Endothelial cell of umbilical vein (primary cell): ENCODE results near the gene DIAPH2. TPM values are rescaled to one million over a fixed set of nuclear protein-coding genes. Genes with fewer than 3 reads are reported as not detected.

Experiments
- BruUV-seq: library from RNA; stranded (reverse); fragments of 400-500 nt; replicated peaks from 2 replicates; lab custom pipeline; 2021; lab: Mats Ljungman, UMichigan
- CTCF ChIA-PET: fragments of 300-600, 350-600 bp; sonication (Branson Sonifier 250); formaldehyde crosslinking; loops from one replicate; lab custom pipeline; 2021; ENCODE audit warnings: antibody characterized with exemption, inconsistent platforms; lab: Charles Lee
- POLR2A ChIA-PET: fragments of 300-600, 350-600 bp; sonication (Branson Sonifier 250); formaldehyde crosslinking; loops from one replicate; lab custom pipeline; 2021; ENCODE audit warnings: antibody characterized with exemption, inconsistent platforms; lab: Charles Lee
- DNase-seq: peaks from one replicate; pipeline ENCODE4 v3.0.0-alpha.2; 2011; ENCODE audit warnings: low read depth, low spot score
- FAIRE-seq: peaks from 2 replicates; lab custom pipeline; 2011; peaks lifted over from hg19 to GRCh38; lab: Jason Lieb, UNC
- H2AFZ ChIP-seq: 2 replicates; pipeline ENCODE4 v1.6.0; 2012; ENCODE audit warnings: low read depth, low read length, control low read depth, inconsistent platforms
- H3K27ac ChIP-seq: 2 replicates; pipeline ENCODE4 v1.5.1; 2011; ENCODE audit warnings: low read depth, mild to moderate bottlenecking, control low read depth, low read length, moderate library complexity; ENCODE audit not compliant: insufficient read depth
- H3K27me3 ChIP-seq, 2 experiments: 2 replicates each; pipeline versions ENCODE4 v1.6.0 to v1.6.1; 2011; ENCODE audit warnings: low read length in 2 of 2, mixed read lengths in 1 of 2; ENCODE audit not compliant: control insufficient read depth in 2 of 2, insufficient read depth in 2 of 2
- H3K36me3 ChIP-seq, 2 experiments: 2 replicates in 1 of 2; 3 replicates in 1 of 2; pipeline ENCODE4 v1.5.1; 2011; ENCODE audit warnings: low read length in 2 of 2, mild to moderate bottlenecking in 1 of 2, moderate library complexity in 1 of 2; ENCODE audit not compliant: control insufficient read depth in 2 of 2, insufficient read depth in 2 of 2; ENCODE audit errors: extremely low read depth in 1 of 2
- H3K4me1 ChIP-seq: 3 replicates; pipeline ENCODE4 v1.5.1; 2011; ENCODE audit warnings: mild to moderate bottlenecking, low read length; ENCODE audit not compliant: control insufficient read depth, insufficient read depth; ENCODE audit errors: extremely low read depth
- H3K4me2 ChIP-seq: 2 replicates; pipeline ENCODE4 v1.6.1; 2011; ENCODE audit warnings: low read length, control low read depth, mixed read lengths; ENCODE audit not compliant: insufficient read depth
- H3K4me3 ChIP-seq, 3 experiments: fragments of 200-600 bp in 1 of 3; sonication (generic), shearing (Covaris generic) in 1 of 3; replicated peaks in 1 of 3; 2 replicates each; pipeline ENCODE4 v1.5.1; 2011 to 2016; ENCODE audit warnings: control low read depth in 3 of 3, low read length in 3 of 3, mild to moderate bottlenecking in 2 of 3, inconsistent platforms in 1 of 3, low read depth in 1 of 3, moderate library complexity in 1 of 3; ENCODE audit not compliant: insufficient read depth in 1 of 3
- H3K79me2 ChIP-seq: 2 replicates; pipeline ENCODE4 v1.6.0; 2012; ENCODE audit warnings: low read length, inconsistent platforms; ENCODE audit not compliant: control insufficient read depth, insufficient read depth
- H3K9ac ChIP-seq: replicated peaks from 2 replicates; pipeline ENCODE3; 2011; ENCODE audit warnings: low read length, control low read depth; ENCODE audit not compliant: insufficient read depth; ENCODE audit errors: extremely low read depth
- H3K9me1 ChIP-seq: replicated peaks from 3 replicates; pipeline ENCODE4 v1.6.0; 2011; ENCODE audit warnings: mild to moderate bottlenecking, low read length; ENCODE audit not compliant: control insufficient read depth, insufficient read depth; ENCODE audit errors: extremely low read depth
- H3K9me3 ChIP-seq: replicated peaks from 2 replicates; pipeline ENCODE4 v1.5.1; 2012; ENCODE audit warnings: low read length, inconsistent platforms; ENCODE audit not compliant: control insufficient read depth, insufficient read depth
- H4K20me1 ChIP-seq: replicated peaks from 2 replicates; pipeline ENCODE3; 2011; ENCODE audit warnings: mild to moderate bottlenecking, low read length; ENCODE audit not compliant: control insufficient read depth, insufficient read depth; ENCODE audit errors: extremely low read depth
- EZH2 ChIP-seq: IDR thresholded peaks from 2 replicates; pipeline ENCODE4 v1.6.1; 2012; ENCODE audit warnings: borderline replicate concordance, low read depth, mild to moderate bottlenecking, moderate library complexity, low read length, inconsistent platforms; ENCODE audit not compliant: severe bottlenecking
- FOS ChIP-seq: IDR thresholded peaks from 2 replicates; pipeline ENCODE4 v1.6.1; 2011; ENCODE audit warnings: mild to moderate bottlenecking, low read length, moderate library complexity, borderline replicate concordance; ENCODE audit not compliant: insufficient read depth
- GATA2 ChIP-seq: IDR thresholded peaks from 2 replicates; pipeline ENCODE4 v1.7.0; 2011; ENCODE audit warnings: low read depth, mild to moderate bottlenecking, moderate library complexity, mixed read lengths, low read length; ENCODE audit not compliant: insufficient read length, insufficient read depth
- JUN ChIP-seq: IDR thresholded peaks from 2 replicates; pipeline ENCODE4 v1.6.1; 2011; ENCODE audit warnings: borderline replicate concordance, low read depth; ENCODE audit not compliant: insufficient read length, insufficient read depth
- MYC ChIP-seq: IDR thresholded peaks from one replicate; pipeline ENCODE4 v1.6.1; 2011; ENCODE audit warnings: mild to moderate bottlenecking, low read depth, low read length
- POLR2A ChIP-seq: IDR thresholded peaks from 2 replicates; pipeline ENCODE4 v1.6.1; 2012; ENCODE audit warnings: low read depth, mild to moderate bottlenecking, control low read depth, low read length
- POLR2AphosphoS5 ChIP-seq: IDR thresholded peaks from 2 replicates; pipeline ENCODE4 v1.6.1; 2012; ENCODE audit warnings: low read depth, mild to moderate bottlenecking, control low read depth, low read length, moderate library complexity; ENCODE audit not compliant: insufficient read depth
- dilution Hi-C: fragments of 300-500 bp; cut with MboI; formaldehyde crosslinking; loops from one replicate; pipeline ENCODE4 v1.15.0; 2019; ENCODE audit warnings: low sequenced_read_pairs; ENCODE audit not compliant: extremely low pct_ligation_motif_present
- intact Hi-C: fragments of 100-400 bp; cut with micrococcal nuclease; formaldehyde crosslinking; loops from one replicate; pipeline ENCODE4 v1.10.0; 2022
- polyA plus RNA-seq, 4 experiments: library from polyadenylated mRNA; depleted of rRNA in 3 of 4; stranded (reverse) in 3 of 4; unstranded in 1 of 4; fragments of >200 nt; gene quantifications; 2 replicates each; pipeline versions ENCODE4 v1.2.1 to v1.2.3, GENCODE V29; 2011 to 2012; ENCODE audit warnings: missing spikeins in 1 of 4
- total RNA-seq: library from RNA; stranded (reverse); gene quantifications from 2 replicates; pipeline ENCODE4 v1.2.3, GENCODE V29; 2021
- TF ChIP-seq, protein P1 (sequence below), 2 donors: IDR thresholded peaks; 1 replicate in 1 of 2; 2 replicates in 1 of 2; pipeline ENCODE4 v1.5.1; 2011; ENCODE audit warnings: low read length in 2 of 2, mild to moderate bottlenecking in 2 of 2, moderate library complexity in 2 of 2, control low read depth in 1 of 2, inconsistent platforms in 1 of 2, low read depth in 1 of 2; ENCODE audit not compliant: insufficient read depth in 1 of 2; ENCODE audit errors: extremely low read depth in 1 of 2

The DIAPH2 gene
- total and polyA plus RNA-seq, 2 donors (not counting 3 experiments of a cell fraction or from before 2014, with no cell fraction given): 3.0 to 30.0 TPM

DNA sequence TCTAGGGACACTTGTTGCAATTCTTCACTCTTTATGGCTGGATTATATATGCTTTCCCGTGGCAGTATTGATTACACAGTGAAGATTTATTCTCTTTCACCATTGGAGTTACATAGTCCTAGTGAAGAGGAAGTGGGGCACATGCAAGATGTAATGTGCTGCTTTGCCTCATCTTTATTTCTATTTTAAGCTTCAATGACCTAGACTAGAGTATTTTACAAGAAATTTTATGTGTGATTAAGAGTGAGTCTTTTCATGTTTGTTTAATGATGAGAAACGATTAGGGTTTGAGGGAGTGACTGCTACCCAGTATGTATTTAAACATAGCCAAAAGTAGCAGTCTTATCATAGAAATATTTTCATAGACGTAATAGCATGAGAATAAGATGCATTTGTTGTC is 30.8 kb downstream of the DIAPH2 start:
- Histone ChIP-seq H3K4me1 (no peaks in the 10 kb centered on the region), H3K79me2 (peaks cover 42% of the 10 kb centered on the region), H3K9ac (no peak overlapping the region), H3K27me3 (no peaks in the 10 kb centered on the region), H3K36me3 (no peaks in the 10 kb centered on the region), H3K4me2 (no peak overlapping the region), H3K9me3 (no peaks in the 10 kb centered on the region), H3K4me3 (no peak overlapping the region), H3K9me1 (no peaks in the 10 kb centered on the region), H2AFZ (no peak overlapping the region), H3K27ac (no peak overlapping the region), H4K20me1 (no peaks in the 10 kb centered on the region)
- intact Hi-C loops: no loop called here
- TF ChIP-seq JUN (no peak), MYC (no peak), POLR2A (no peak), POLR2AphosphoS5 (no peak), GATA2 (no peak), FOS (no peak), EZH2 (no peak)
- TF ChIP-seq, protein P1, sequence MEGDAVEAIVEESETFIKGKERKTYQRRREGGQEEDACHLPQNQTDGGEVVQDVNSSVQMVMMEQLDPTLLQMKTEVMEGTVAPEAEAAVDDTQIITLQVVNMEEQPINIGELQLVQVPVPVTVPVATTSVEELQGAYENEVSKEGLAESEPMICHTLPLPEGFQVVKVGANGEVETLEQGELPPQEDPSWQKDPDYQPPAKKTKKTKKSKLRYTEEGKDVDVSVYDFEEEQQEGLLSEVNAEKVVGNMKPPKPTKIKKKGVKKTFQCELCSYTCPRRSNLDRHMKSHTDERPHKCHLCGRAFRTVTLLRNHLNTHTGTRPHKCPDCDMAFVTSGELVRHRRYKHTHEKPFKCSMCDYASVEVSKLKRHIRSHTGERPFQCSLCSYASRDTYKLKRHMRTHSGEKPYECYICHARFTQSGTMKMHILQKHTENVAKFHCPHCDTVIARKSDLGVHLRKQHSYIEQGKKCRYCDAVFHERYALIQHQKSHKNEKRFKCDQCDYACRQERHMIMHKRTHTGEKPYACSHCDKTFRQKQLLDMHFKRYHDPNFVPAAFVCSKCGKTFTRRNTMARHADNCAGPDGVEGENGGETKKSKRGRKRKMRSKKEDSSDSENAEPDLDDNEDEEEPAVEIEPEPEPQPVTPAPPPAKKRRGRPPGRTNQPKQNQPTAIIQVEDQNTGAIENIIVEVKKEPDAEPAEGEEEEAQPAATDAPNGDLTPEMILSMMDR (IDR thresholded peaks at IDR 0.05; ENCODE audit: extremely low read depth in 1 of 2, insufficient read depth in 1 of 2, low read depth in 1 of 2, low read length in 2 of 2): no peak
- no peak for FAIRE-seq
- no peak for DNase-seq
- dilution Hi-C loops: no loop called here
- ChIA-PET CTCF (interaction anchor here (1.1 kb wide), 1 partner anchor 12 kb away, joined by 3 read pairs; no protein-coding TSS in a partner anchor), POLR2A (no interaction called here)
- no TSS peak for BruUV-seq
